ENCODE results near the gene DCAF6.

DCAF6 gene

GRCh38 chr1:168008595-168008994 lies 72.1 kb downstream of the DCAF6 start:
- DNase-seq (ENCODE audit: low spot score): no peak

GRCh38 chr1:168009322-168009721 lies 72.8 kb downstream of the DCAF6 start:
- H2BK12ac ChIP-seq (ENCODE audit: low read length): no peak overlapping the region
- no peaks in the 10 kb centered on the region for H3K27me3 ChIP-seq (ENCODE audit: control insufficient read depth in 3 of 3, insufficient read depth in 3 of 3, low read depth in 1 of 3, low read length in 3 of 3)
- H3K4ac ChIP-seq (ENCODE audit: low read length): no peak overlapping the region
- no peak overlapping the region for H2BK120ac ChIP-seq (ENCODE audit: low read depth, low read length)
- no peak overlapping the region for H2BK15ac ChIP-seq (ENCODE audit: low read length)
- H3K9me3 ChIP-seq (replicated peaks in 1 of 2; ENCODE audit: control insufficient read depth in 2 of 2, insufficient read depth in 1 of 2, low read depth in 1 of 2, low read length in 2 of 2): no peaks in the 10 kb centered on the region
- no peak overlapping the region for H3K18ac ChIP-seq (ENCODE audit: low read length)
- H3K4me2 ChIP-seq (ENCODE audit: insufficient read depth, low read length, poor library complexity, severe bottlenecking): no peak overlapping the region
- no peak overlapping the region for H2AK5ac ChIP-seq (ENCODE audit: low read depth, low read length)
- H3K23ac ChIP-seq (ENCODE audit: low read depth, low read length, poor library complexity): no peak overlapping the region
- no peaks in the 10 kb centered on the region for H3K4me1 ChIP-seq (ENCODE audit: control insufficient read depth in 2 of 2, insufficient read depth in 1 of 2, low read depth in 1 of 2, low read length in 2 of 2)
- H2BK5ac ChIP-seq (ENCODE audit: low read length): no peak overlapping the region
- H3K36me3 ChIP-seq (replicated peaks in 1 of 2; ENCODE audit: control insufficient read depth in 2 of 2, insufficient read depth in 2 of 2, low read length in 2 of 2): peaks cover 0 to 10% of the 10 kb centered on the region in 2 donors
- H3K27ac ChIP-seq (replicated peaks; ENCODE audit: low read length): no peak overlapping the region
- H3K14ac ChIP-seq (ENCODE audit: low read length): no peak overlapping the region
- no peak overlapping the region for H3K9ac ChIP-seq (ENCODE audit: low read depth, low read length, poor library complexity)
- no peak overlapping the region for H2AFZ ChIP-seq (ENCODE audit: low read length)
- no peak overlapping the region for H4K91ac ChIP-seq (ENCODE audit: low read depth, low read length, poor library complexity)
- no peak for DNase-seq (ENCODE audit: low spot score)
- H3K4me3 ChIP-seq (ENCODE audit: low read length in 2 of 2): no peak overlapping the region
- no peaks in the 10 kb centered on the region for H3K79me1 ChIP-seq (ENCODE audit: low read depth, low read length)
- no peak overlapping the region for H4K8ac ChIP-seq (ENCODE audit: low read depth, low read length)

More at GRCh38 chr1:168008595-168008994, 72.1 kb downstream of the DCAF6 start:
- Histone ChIP-seq H3K4me1 (ENCODE audit: control insufficient read depth in 2 of 2, insufficient read depth in 1 of 2, low read depth in 1 of 2, low read length in 2 of 2) (no peaks in the 10 kb centered on the region), H3K27ac (replicated peaks; ENCODE audit: low read length) (no peak overlapping the region), H2BK5ac (ENCODE audit: low read length) (no peak overlapping the region), H2BK120ac (ENCODE audit: low read depth, low read length) (no peak overlapping the region), H2BK15ac (ENCODE audit: low read length) (no peak overlapping the region), H3K4me2 (ENCODE audit: insufficient read depth, low read length, poor library complexity, severe bottlenecking) (no peak overlapping the region), H2AFZ (ENCODE audit: low read length) (no peak overlapping the region), H3K27me3 (ENCODE audit: control insufficient read depth in 3 of 3, insufficient read depth in 3 of 3, low read depth in 1 of 3, low read length in 3 of 3) (no peaks in the 10 kb centered on the region), H3K9me3 (replicated peaks in 1 of 2; ENCODE audit: control insufficient read depth in 2 of 2, insufficient read depth in 1 of 2, low read depth in 1 of 2, low read length in 2 of 2) (no peaks in the 10 kb centered on the region), H3K4ac (ENCODE audit: low read length) (no peak overlapping the region), H3K79me1 (ENCODE audit: low read depth, low read length) (no peaks in the 10 kb centered on the region), H3K36me3 (replicated peaks in 1 of 2; ENCODE audit: control insufficient read depth in 2 of 2, insufficient read depth in 2 of 2, low read length in 2 of 2) (peaks cover 0 to 10% of the 10 kb centered on the region in 2 donors), H3K18ac (ENCODE audit: low read length) (no peak overlapping the region), H3K9ac (ENCODE audit: low read depth, low read length, poor library complexity) (no peak overlapping the region), H4K8ac (ENCODE audit: low read depth, low read length) (no peak overlapping the region), H2BK12ac (ENCODE audit: low read length) (no peak overlapping the region), H3K23ac (ENCODE audit: low read depth, low read length, poor library complexity) (no peak overlapping the region), H3K4me3 (ENCODE audit: low read length in 2 of 2) (no peak overlapping the region), H4K91ac (ENCODE audit: low read depth, low read length, poor library complexity) (no peak overlapping the region), H2AK5ac (ENCODE audit: low read depth, low read length) (no peak overlapping the region), H3K14ac (ENCODE audit: low read length) (no peak overlapping the region)
- no CpG with 5 or more reads among the region's 5 CpGs for WGBS, 2 donors (ENCODE audit: extremely low coverage in 2 of 2, insufficient read length in 2 of 2, insufficient replicate concordance in 1 of 2)

- Histone ChIP-seq H3K4ac (ENCODE audit: low read length) (no peak overlapping the region), H3K27ac (replicated peaks; ENCODE audit: low read length) (no peak overlapping the region), H3K4me3 (ENCODE audit: low read length in 2 of 2) (no peak overlapping the region), H3K9ac (ENCODE audit: low read depth, low read length, poor library complexity) (no peak overlapping the region), H2AK5ac (ENCODE audit: low read depth, low read length) (no peak overlapping the region), H3K27me3 (ENCODE audit: control insufficient read depth in 3 of 3, insufficient read depth in 3 of 3, low read depth in 1 of 3, low read length in 3 of 3) (no peaks in the 10 kb centered on the region), H3K9me3 (replicated peaks in 1 of 2; ENCODE audit: control insufficient read depth in 2 of 2, insufficient read depth in 1 of 2, low read depth in 1 of 2, low read length in 2 of 2) (no peaks in the 10 kb centered on the region), H3K23ac (ENCODE audit: low read depth, low read length, poor library complexity) (no peak overlapping the region), H3K36me3 (replicated peaks in 1 of 2; ENCODE audit: control insufficient read depth in 2 of 2, insufficient read depth in 2 of 2, low read length in 2 of 2) (peaks cover 7 to 21% of the 10 kb centered on the region in 2 donors), H3K14ac (ENCODE audit: low read length) (no peak overlapping the region), H4K91ac (ENCODE audit: low read depth, low read length, poor library complexity) (no peak overlapping the region), H3K4me1 (ENCODE audit: control insufficient read depth in 2 of 2, insufficient read depth in 1 of 2, low read depth in 1 of 2, low read length in 2 of 2) (no peaks in the 10 kb centered on the region), H3K79me1 (ENCODE audit: low read depth, low read length) (no peaks in the 10 kb centered on the region), H3K18ac (ENCODE audit: low read length) (no peak overlapping the region), H2BK5ac (ENCODE audit: low read length) (no peak overlapping the region), H2BK15ac (ENCODE audit: low read length) (no peak overlapping the region), H2BK12ac (ENCODE audit: low read length) (no peak overlapping the region), H2BK120ac (ENCODE audit: low read depth, low read length) (no peak overlapping the region), H3K4me2 (ENCODE audit: insufficient read depth, low read length, poor library complexity, severe bottlenecking) (no peak overlapping the region), H4K8ac (ENCODE audit: low read depth, low read length) (no peak overlapping the region), H2AFZ (ENCODE audit: low read length) (no peak overlapping the region)
- WGBS, 2 donors (ENCODE audit: extremely low coverage in 2 of 2, insufficient read length in 2 of 2, insufficient replicate concordance in 1 of 2): no CpG with 5 or more reads among the region's 1 CpG
- no peak for DNase-seq (ENCODE audit: low spot score)
These were observed 82.9 kb downstream of the DCAF6 start for GRCh38 chr1:168019407-168019806.

GRCh38 chr1:168031198-168031597 lies 94.7 kb downstream of the DCAF6 start:
- no peaks in the 10 kb centered on the region for H3K36me3 ChIP-seq (replicated peaks in 1 of 2; ENCODE audit: control insufficient read depth in 2 of 2, insufficient read depth in 2 of 2, low read length in 2 of 2)
- no peak overlapping the region for H4K8ac ChIP-seq (ENCODE audit: low read depth, low read length)
- peaks cover 0 to 2% of the 10 kb centered on the region in 2 donors for H3K9me3 ChIP-seq (replicated peaks in 1 of 2; ENCODE audit: control insufficient read depth in 2 of 2, insufficient read depth in 1 of 2, low read depth in 1 of 2, low read length in 2 of 2)
- H2BK120ac ChIP-seq (ENCODE audit: low read depth, low read length): no peak overlapping the region
- WGBS, 2 donors (ENCODE audit: extremely low coverage in 2 of 2, insufficient read length in 2 of 2, insufficient replicate concordance in 1 of 2): no CpG with 5 or more reads among the region's 5 CpGs
- no peak overlapping the region for H3K18ac ChIP-seq (ENCODE audit: low read length)
- no peak overlapping the region for H3K27ac ChIP-seq (replicated peaks; ENCODE audit: low read length)
- no peaks in the 10 kb centered on the region for H3K4me1 ChIP-seq (ENCODE audit: control insufficient read depth in 2 of 2, insufficient read depth in 1 of 2, low read depth in 1 of 2, low read length in 2 of 2)
- no peak overlapping the region for H3K4me3 ChIP-seq (ENCODE audit: low read length in 2 of 2)
- H2BK12ac ChIP-seq (ENCODE audit: low read length): no peak overlapping the region
- no peak overlapping the region for H3K23ac ChIP-seq (ENCODE audit: low read depth, low read length, poor library complexity)
- no peak overlapping the region for H4K91ac ChIP-seq (ENCODE audit: low read depth, low read length, poor library complexity)
- no peak overlapping the region for H2AFZ ChIP-seq (ENCODE audit: low read length)
- no peak overlapping the region for H2BK5ac ChIP-seq (ENCODE audit: low read length)
- no peak overlapping the region for H3K4me2 ChIP-seq (ENCODE audit: insufficient read depth, low read length, poor library complexity, severe bottlenecking)
- no peak overlapping the region for H2AK5ac ChIP-seq (ENCODE audit: low read depth, low read length)
- H3K79me1 ChIP-seq (ENCODE audit: low read depth, low read length): no peaks in the 10 kb centered on the region
- H3K4ac ChIP-seq (ENCODE audit: low read length): no peak overlapping the region
- DNase-seq (ENCODE audit: low spot score): no peak
- no peak overlapping the region for H3K9ac ChIP-seq (ENCODE audit: low read depth, low read length, poor library complexity)
- no peak overlapping the region for H2BK15ac ChIP-seq (ENCODE audit: low read length)
- H3K27me3 ChIP-seq (ENCODE audit: control insufficient read depth in 3 of 3, insufficient read depth in 3 of 3, low read depth in 1 of 3, low read length in 3 of 3): no peaks in the 10 kb centered on the region
- no peak overlapping the region for H3K14ac ChIP-seq (ENCODE audit: low read length)

Data from neuronal stem cell (in vitro differentiated cells).